Measurements from ENCODE around the gene PRKD1.
A peak's percentile ranks its signal among the peaks of the same experiment; 100 is the strongest.

The PRKD1 gene

GRCh38 chr14:29927376-29928116 lies at the start of gene PRKD1:
TSS of gene PRKD1 (minus strand) at chr14:29927847.
- H3K4me3 ChIP-seq (ENCODE audit: low read depth, low read length), result peak within 1 kb of the TSS; percentile 64
- no peak within 1 kb of the TSS for H3K27ac ChIP-seq (ENCODE audit: low read depth, low read length)

DNA sequence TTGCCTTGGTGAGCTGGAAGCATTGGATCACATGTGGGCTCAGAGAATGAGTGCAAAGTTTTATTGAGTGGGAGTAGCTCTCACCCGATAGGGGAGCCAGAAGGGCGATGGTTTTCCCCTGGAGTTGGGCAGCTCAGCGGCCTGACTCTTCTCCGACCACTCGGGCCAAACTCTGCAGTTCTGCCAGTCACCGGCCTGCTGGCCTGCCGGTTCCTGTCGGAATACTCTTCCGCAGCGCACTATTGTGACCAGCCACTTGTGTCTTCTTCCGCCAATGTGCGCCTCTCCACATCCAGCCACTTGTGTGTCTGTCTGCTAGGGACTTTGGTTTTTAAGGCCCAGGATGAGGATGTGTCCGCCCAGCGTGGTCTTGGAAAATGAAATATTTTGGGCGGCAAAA lies 43.5 kb upstream of the PRKD1 start:
- Histone ChIP-seq H3K27me3 (ENCODE audit: control insufficient read depth, insufficient read depth, low read length) (no peaks in the 10 kb centered on the region), H3K4me1 (ENCODE audit: control insufficient read depth, insufficient read depth, low read length) (no peaks in the 10 kb centered on the region), H3K36me3 (ENCODE audit: control insufficient read depth, insufficient read depth, low read length) (no peaks in the 10 kb centered on the region), H3K9me3 (ENCODE audit: control insufficient read depth, insufficient read depth, low read depth, low read length) (no peaks in the 10 kb centered on the region), H3K9ac (ENCODE audit: low read length) (no peak overlapping the region), H3K4me3 (ENCODE audit: low read depth, low read length) (no peak overlapping the region), H3K27ac (ENCODE audit: low read depth, low read length) (no peak overlapping the region)

More at GRCh38 chr14:29927376-29928116, at the start of gene PRKD1:
- H3K4me1 ChIP-seq (ENCODE audit: control insufficient read depth, insufficient read depth, low read length), result peaks cover 22% of the 10 kb centered on the region
- peak within 1 kb of the TSS; percentile 49 for H3K9ac ChIP-seq (ENCODE audit: low read length)
- no peaks in the 10 kb centered on the region for H3K9me3 ChIP-seq (ENCODE audit: control insufficient read depth, insufficient read depth, low read depth, low read length)
- peaks cover 71% of the 10 kb centered on the region for H3K27me3 ChIP-seq (ENCODE audit: control insufficient read depth, insufficient read depth, low read length)
- no peaks in the 10 kb centered on the region for H3K36me3 ChIP-seq (ENCODE audit: control insufficient read depth, insufficient read depth, low read length)

DNA sequence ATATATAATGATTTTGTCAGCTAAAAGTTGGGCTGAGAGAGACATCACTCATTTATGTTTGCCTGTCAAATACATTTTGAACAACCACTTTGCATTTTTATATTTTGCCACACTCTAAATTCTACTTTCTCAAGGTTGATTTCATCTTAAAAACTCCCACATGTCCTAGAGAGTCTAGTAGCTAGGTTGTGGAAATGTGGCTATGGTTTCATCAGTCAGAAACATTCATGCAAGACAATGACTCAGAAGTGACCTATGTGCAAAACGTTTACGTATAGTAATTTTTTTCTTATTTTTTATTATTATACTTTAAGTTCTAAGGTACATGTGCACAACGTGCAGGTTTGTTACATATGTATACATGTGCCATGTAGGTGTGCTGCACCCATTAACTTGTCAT lies 27.4 kb upstream of the PRKD1 start:
- Histone ChIP-seq H3K27ac (ENCODE audit: low read depth, low read length) (no peak overlapping the region), H3K4me1 (ENCODE audit: control insufficient read depth, insufficient read depth, low read length) (no peaks in the 10 kb centered on the region)

GRCh38 chr14:29953501-29953900 lies 25.9 kb upstream of the PRKD1 start:
- Histone ChIP-seq H3K9me3 (ENCODE audit: control insufficient read depth, insufficient read depth, low read depth, low read length) (no peaks in the 10 kb centered on the region), H3K4me3 (ENCODE audit: low read depth, low read length) (no peak overlapping the region), H3K9ac (ENCODE audit: low read length) (no peak overlapping the region), H3K27ac (ENCODE audit: low read depth, low read length) (no peak overlapping the region), H3K4me1 (ENCODE audit: control insufficient read depth, insufficient read depth, low read length) (no peaks in the 10 kb centered on the region), H3K27me3 (ENCODE audit: control insufficient read depth, insufficient read depth, low read length) (no peaks in the 10 kb centered on the region), H3K36me3 (ENCODE audit: control insufficient read depth, insufficient read depth, low read length) (no peaks in the 10 kb centered on the region)

More for the DNA sequence above, 27.4 kb upstream of the PRKD1 start:
- Histone ChIP-seq H3K4me3 (ENCODE audit: low read depth, low read length) (no peak overlapping the region), H3K27me3 (ENCODE audit: control insufficient read depth, insufficient read depth, low read length) (no peaks in the 10 kb centered on the region), H3K9ac (ENCODE audit: low read length) (no peak overlapping the region), H3K36me3 (ENCODE audit: control insufficient read depth, insufficient read depth, low read length) (no peaks in the 10 kb centered on the region), H3K9me3 (ENCODE audit: control insufficient read depth, insufficient read depth, low read depth, low read length) (no peaks in the 10 kb centered on the region)

GRCh38 chr14:29944091-29944490 lies 16.4 kb upstream of the PRKD1 start:
- Histone ChIP-seq H3K9ac (ENCODE audit: low read length) (no peak overlapping the region), H3K36me3 (ENCODE audit: control insufficient read depth, insufficient read depth, low read length) (no peaks in the 10 kb centered on the region), H3K4me1 (ENCODE audit: control insufficient read depth, insufficient read depth, low read length) (peaks cover 13% of the 10 kb centered on the region), H3K27ac (ENCODE audit: low read depth, low read length) (no peak overlapping the region), H3K9me3 (ENCODE audit: control insufficient read depth, insufficient read depth, low read depth, low read length) (peaks cover 6% of the 10 kb centered on the region; the same call in 1 of the 2 replicates), H3K4me3 (ENCODE audit: low read depth, low read length) (no peak overlapping the region), H3K27me3 (ENCODE audit: control insufficient read depth, insufficient read depth, low read length) (peaks cover 45% of the 10 kb centered on the region)

- peaks cover 49% of the 10 kb centered on the region for H3K27me3 ChIP-seq (ENCODE audit: control insufficient read depth, insufficient read depth, low read length)
- no peak overlapping the region for H3K4me3 ChIP-seq (ENCODE audit: low read depth, low read length)
- peaks cover under 1% of the 10 kb centered on the region; the same call in 1 of the 2 replicates for H3K9me3 ChIP-seq (ENCODE audit: control insufficient read depth, insufficient read depth, low read depth, low read length)
- H3K9ac ChIP-seq (ENCODE audit: low read length), result no peak overlapping the region
- H3K36me3 ChIP-seq (ENCODE audit: control insufficient read depth, insufficient read depth, low read length), result no peaks in the 10 kb centered on the region
- peaks cover 13% of the 10 kb centered on the region for H3K4me1 ChIP-seq (ENCODE audit: control insufficient read depth, insufficient read depth, low read length)
- no peak overlapping the region for H3K27ac ChIP-seq (ENCODE audit: low read depth, low read length)
These were observed 13.8 kb upstream of the PRKD1 start for GRCh38 chr14:29941401-29941800.

GRCh38 chr14:29940482-29940881 lies 12.8 kb upstream of the PRKD1 start:
- no peaks in the 10 kb centered on the region for H3K36me3 ChIP-seq (ENCODE audit: control insufficient read depth, insufficient read depth, low read length)
- H3K27ac ChIP-seq (ENCODE audit: low read depth, low read length), result no peak overlapping the region
- no peak overlapping the region for H3K9ac ChIP-seq (ENCODE audit: low read length)
- H3K27me3 ChIP-seq (ENCODE audit: control insufficient read depth, insufficient read depth, low read length), result peaks cover 49% of the 10 kb centered on the region
- H3K4me1 ChIP-seq (ENCODE audit: control insufficient read depth, insufficient read depth, low read length), result peaks cover 13% of the 10 kb centered on the region
- H3K4me3 ChIP-seq (ENCODE audit: low read depth, low read length), result no peak overlapping the region
- H3K9me3 ChIP-seq (ENCODE audit: control insufficient read depth, insufficient read depth, low read depth, low read length), result no peaks in the 10 kb centered on the region

DNA sequence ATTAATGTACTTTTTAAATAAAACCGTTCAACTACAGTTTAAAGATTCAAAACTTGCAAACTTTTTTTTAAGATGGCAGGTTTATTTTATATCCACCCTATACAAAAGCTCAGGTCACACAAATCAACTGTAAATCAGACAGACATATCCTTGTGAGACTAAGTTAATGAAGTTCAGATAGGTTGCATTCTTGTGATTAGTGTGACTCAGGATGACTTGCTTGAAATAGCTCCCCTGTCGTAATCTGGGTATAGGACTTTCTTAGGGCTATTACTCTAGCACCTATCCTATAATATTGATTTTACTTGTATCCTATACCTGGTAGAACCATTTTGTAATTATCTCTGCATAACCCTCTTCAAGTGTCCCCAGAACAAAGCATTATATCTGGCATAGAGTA lies 9.5 kb upstream of the PRKD1 start:
- H3K4me1 ChIP-seq (ENCODE audit: control insufficient read depth, insufficient read depth, low read length), result peaks cover 13% of the 10 kb centered on the region
- H3K36me3 ChIP-seq (ENCODE audit: control insufficient read depth, insufficient read depth, low read length), result no peaks in the 10 kb centered on the region
- H3K27ac ChIP-seq (ENCODE audit: low read depth, low read length), result no peak overlapping the region
- no peaks in the 10 kb centered on the region for H3K9me3 ChIP-seq (ENCODE audit: control insufficient read depth, insufficient read depth, low read depth, low read length)
- H3K4me3 ChIP-seq (ENCODE audit: low read depth, low read length), result no peak overlapping the region
- H3K9ac ChIP-seq (ENCODE audit: low read length), result no peak overlapping the region
- peaks cover 38% of the 10 kb centered on the region for H3K27me3 ChIP-seq (ENCODE audit: control insufficient read depth, insufficient read depth, low read length)

DNA sequence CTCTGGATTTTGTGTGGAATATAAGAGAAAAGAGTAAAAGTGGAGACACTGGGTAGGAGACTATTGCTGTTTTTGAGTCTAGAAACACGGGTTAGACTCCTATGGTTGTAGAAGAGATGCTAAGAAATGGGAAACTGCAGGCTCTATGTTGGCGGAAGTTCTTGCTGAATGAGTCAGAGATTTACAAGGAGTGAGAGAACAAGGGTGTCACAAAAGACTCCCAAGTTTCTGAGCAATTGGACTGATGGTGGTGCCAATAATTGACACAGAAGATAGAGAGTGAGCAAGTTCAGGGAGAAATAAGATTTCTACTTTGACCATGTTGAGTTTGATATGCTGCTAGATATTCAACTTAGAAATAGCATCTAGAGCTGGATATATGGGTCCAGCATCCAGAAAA lies 2.6 kb upstream of the PRKD1 start:
- Histone ChIP-seq H3K4me1 (ENCODE audit: control insufficient read depth, insufficient read depth, low read length) (peaks cover 19% of the 10 kb centered on the region), H3K27me3 (ENCODE audit: control insufficient read depth, insufficient read depth, low read length) (peaks cover 63% of the 10 kb centered on the region), H3K27ac (ENCODE audit: low read depth, low read length) (no peak overlapping the region), H3K9me3 (ENCODE audit: control insufficient read depth, insufficient read depth, low read depth, low read length) (no peaks in the 10 kb centered on the region), H3K9ac (ENCODE audit: low read length) (no peak overlapping the region), H3K4me3 (ENCODE audit: low read depth, low read length) (no peak overlapping the region), H3K36me3 (ENCODE audit: control insufficient read depth, insufficient read depth, low read length) (no peaks in the 10 kb centered on the region)

- Histone ChIP-seq H3K4me3 (ENCODE audit: low read depth, low read length) (peak overlapping the region; percentile 56), H3K9ac (ENCODE audit: low read length) (peak overlapping the region; percentile 49), H3K27me3 (ENCODE audit: control insufficient read depth, insufficient read depth, low read length) (peaks cover 72% of the 10 kb centered on the region)
These were observed 532 bp upstream of the PRKD1 start for GRCh38 chr14:29928117-29928640.

DNA sequence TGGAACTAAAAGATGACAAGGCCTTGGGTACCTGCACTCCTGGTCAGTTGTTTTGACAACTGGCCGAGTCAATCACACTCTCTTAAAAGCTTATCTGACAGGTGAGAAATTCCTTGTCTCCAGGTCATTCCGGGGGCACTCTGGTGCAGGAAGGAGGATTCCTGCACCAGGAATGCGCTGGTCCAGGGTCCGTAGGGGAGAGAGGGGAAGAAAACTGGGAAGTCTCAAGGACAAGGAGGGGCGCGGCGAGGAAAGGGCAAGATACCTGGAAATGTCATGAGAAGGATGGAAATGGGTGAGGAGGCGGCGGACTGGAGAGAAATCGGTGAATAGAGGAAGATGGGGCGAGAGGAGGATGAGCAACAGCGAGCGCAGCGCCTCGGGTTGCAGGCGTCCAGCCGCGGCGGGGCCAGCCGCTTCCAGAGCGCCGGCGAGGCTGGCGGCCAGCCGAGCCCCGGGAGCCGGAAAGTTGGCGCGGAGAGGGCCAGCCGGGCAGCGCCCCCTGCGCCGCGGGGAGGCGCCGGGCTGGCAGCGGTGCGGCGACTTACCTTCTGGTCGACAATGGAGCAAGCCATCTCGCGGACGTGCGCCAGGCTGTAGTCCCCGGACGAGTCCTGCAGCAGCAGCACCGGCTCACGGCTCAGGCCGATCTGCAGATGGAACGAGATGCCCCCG lies 809 bp downstream of the PRKD1 start:
- H3K4me3 ChIP-seq (ENCODE audit: low read depth, low read length), result peak overlapping the region; percentile 64
- H3K4me1 ChIP-seq (ENCODE audit: control insufficient read depth, insufficient read depth, low read length), result peaks cover 22% of the 10 kb centered on the region
- no peaks in the 10 kb centered on the region for H3K9me3 ChIP-seq (ENCODE audit: control insufficient read depth, insufficient read depth, low read depth, low read length)
- H3K9ac ChIP-seq (ENCODE audit: low read length), result peak overlapping the region; percentile 14
- H3K36me3 ChIP-seq (ENCODE audit: control insufficient read depth, insufficient read depth, low read length), result no peaks in the 10 kb centered on the region
- no peak overlapping the region for H3K27ac ChIP-seq (ENCODE audit: low read depth, low read length)
- H3K27me3 ChIP-seq (ENCODE audit: control insufficient read depth, insufficient read depth, low read length), result peaks cover 67% of the 10 kb centered on the region

More at GRCh38 chr14:29928117-29928640, 532 bp upstream of the PRKD1 start:
- Histone ChIP-seq H3K4me1 (ENCODE audit: control insufficient read depth, insufficient read depth, low read length) (peaks cover 22% of the 10 kb centered on the region), H3K36me3 (ENCODE audit: control insufficient read depth, insufficient read depth, low read length) (no peaks in the 10 kb centered on the region), H3K9me3 (ENCODE audit: control insufficient read depth, insufficient read depth, low read depth, low read length) (no peaks in the 10 kb centered on the region), H3K27ac (ENCODE audit: low read depth, low read length) (no peak overlapping the region)

Measured in HUES6 (cell line).